ENCODE measurements around the gene PCDHA6.
"Not testable (repeated sequence)": the region's sequence is repeated elsewhere in the genome, so short reads cannot be mapped to it uniquely, and the experiment has no call there.

- not testable (repeated sequence) for TF ChIP-seq CTCF, POLR2A (IDR thresholded peaks at IDR 0.05)
These were observed 39.8 kb upstream of the PCDHA6 start for GRCh38 chr5:140787849-140788504.
